ENCODE data around the gene NAA80. TPM values are rescaled to one million over a fixed set of nuclear protein-coding genes. Genes with fewer than 3 reads are reported as not detected.
A peak's percentile ranks its signal among the peaks of the same experiment; 100 is the strongest.

NAA80 gene
- total RNA-seq, 5 donors from 2014 or later (not counting 1 experiment from before 2014, with no cell fraction given): 33.8 to 45.7 (median 43.9) TPM

DNA sequence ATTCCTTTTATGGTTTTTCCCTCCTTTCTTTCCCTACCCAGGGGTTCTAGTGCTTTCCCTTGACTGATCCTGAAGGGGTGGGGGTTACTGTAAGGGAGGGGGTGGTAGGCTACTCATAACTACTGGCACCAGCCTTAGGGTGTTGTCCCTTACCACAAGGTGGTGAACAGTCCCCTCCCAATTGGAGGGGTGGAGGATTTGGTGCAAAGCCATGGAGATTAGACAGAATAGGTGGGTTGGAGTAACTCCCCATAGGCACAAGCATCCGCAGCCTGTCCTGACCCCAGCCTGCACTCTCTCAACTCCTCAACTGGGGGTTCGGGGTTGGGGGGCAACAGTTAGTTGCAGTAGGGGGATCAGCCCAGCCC is 25.9 kb upstream of the NAA80 start:
- no peaks in the 10 kb centered on the region for H3K9me3 Mint-ChIP-seq
- no peaks in the 10 kb centered on the region for H3K27me3 ChIP-seq (replicated peaks in 1 of 2; ENCODE audit: control insufficient read depth in 2 of 2, extremely low read depth in 1 of 2, insufficient read depth in 2 of 2, low read length in 1 of 2)
- H3K4me1 Mint-ChIP-seq: peaks cover 21 to 42% (median 29%) of the 10 kb centered on the region in 3 donors
- ChIA-PET CTCF (interaction anchor here in 1 of 2 donors (0.9 to 1.5 kb wide), 3 partner anchors 12 to 90 kb away, joined by 3 to 5 read pairs (median 3); no protein-coding TSS in a partner anchor), POLR2A (no interaction called here)
- H3K36me3 ChIP-seq (ENCODE audit: control insufficient read depth in 2 of 2, extremely low read depth in 1 of 2, insufficient read depth in 1 of 2, low read length in 1 of 2): peaks cover 2 to 15% of the 10 kb centered on the region in 2 donors
- WGBS (ENCODE audit: insufficient coverage): no CpG with 5 or more reads among the region's 2 CpGs
- H3K4me3 Mint-ChIP-seq: peak overlapping the region in 1 of 3 donors; percentile 47
- ATAC-seq (replicated peaks in 1 of 4) (no peak), DNase-seq (no peak)
- peak overlapping the region in 1 of 2 donors; percentile 34 for H3K27ac Mint-ChIP-seq
- H3K4me1 ChIP-seq (ENCODE audit: control insufficient read depth in 1 of 2, extremely low read depth in 1 of 2, insufficient read depth in 2 of 2, low read length in 2 of 2): peaks cover 12 to 54% of the 10 kb centered on the region in 2 experiments
- no peaks in the 10 kb centered on the region for H3K9me3 ChIP-seq
- H3K27ac ChIP-seq (ENCODE audit: low read length): no peak overlapping the region
- H3K4me3 ChIP-seq (ENCODE audit: control insufficient read depth in 1 of 2, extremely low read depth in 1 of 2, low read length in 1 of 2): no peak overlapping the region
- H3K36me3 Mint-ChIP-seq: peaks cover 4% of the 10 kb centered on the region
- no peaks in the 10 kb centered on the region for H3K27me3 Mint-ChIP-seq

GRCh38 chr3:50324351-50325112 is 25.3 kb upstream of the NAA80 start:
- H3K36me3 ChIP-seq (ENCODE audit: control insufficient read depth in 2 of 2, extremely low read depth in 1 of 2, insufficient read depth in 1 of 2, low read length in 1 of 2): peaks cover 2 to 9% of the 10 kb centered on the region in 2 donors
- H3K27me3 ChIP-seq (replicated peaks in 1 of 2; ENCODE audit: control insufficient read depth in 2 of 2, extremely low read depth in 1 of 2, insufficient read depth in 2 of 2, low read length in 1 of 2): no peaks in the 10 kb centered on the region
- ChIA-PET CTCF (interaction anchor here (0.6 to 1.5 kb wide), 8 partner anchors 12 to 363 kb away, joined by 3 to 8 read pairs (median 3); partner anchors contain the start of genes HYAL3 (in 1 of the 2) and NAA80 (in 1 of the 2)), POLR2A (interaction anchor here in 1 of 2 donors (1.2 kb wide), 1 partner anchor 13 kb away, joined by 3 read pairs; no protein-coding TSS in a partner anchor)
- H3K4me3 Mint-ChIP-seq: peak overlapping the region in 1 of 3 donors; percentile 1
- H3K27ac Mint-ChIP-seq: peak overlapping the region; percentile 23 to 82
- no peaks in the 10 kb centered on the region for H3K27me3 Mint-ChIP-seq
- H3K4me1 ChIP-seq (ENCODE audit: control insufficient read depth in 1 of 2, extremely low read depth in 1 of 2, insufficient read depth in 2 of 2, low read length in 2 of 2): peaks cover 12 to 59% of the 10 kb centered on the region in 2 experiments
- no peak overlapping the region for H3K27ac ChIP-seq (ENCODE audit: low read length)
- ATAC-seq (replicated peaks in 1 of 4) (peak in 2 of 4 experiments; percentile 13 to 19), DNase-seq (peak in 27 of 35 experiments; percentile 20 to 71 (median 50))
- no peaks in the 10 kb centered on the region for H3K9me3 ChIP-seq
- peaks cover 26 to 48% (median 34%) of the 10 kb centered on the region in 3 donors for H3K4me1 Mint-ChIP-seq
- no peak overlapping the region for H3K4me3 ChIP-seq (ENCODE audit: control insufficient read depth in 1 of 2, extremely low read depth in 1 of 2, low read length in 1 of 2)
- WGBS (ENCODE audit: insufficient coverage): 96% methylated on average over 3 of the region's 4 CpGs
- H3K9me3 Mint-ChIP-seq: no peaks in the 10 kb centered on the region
- H3K36me3 Mint-ChIP-seq: no peaks in the 10 kb centered on the region

DNA sequence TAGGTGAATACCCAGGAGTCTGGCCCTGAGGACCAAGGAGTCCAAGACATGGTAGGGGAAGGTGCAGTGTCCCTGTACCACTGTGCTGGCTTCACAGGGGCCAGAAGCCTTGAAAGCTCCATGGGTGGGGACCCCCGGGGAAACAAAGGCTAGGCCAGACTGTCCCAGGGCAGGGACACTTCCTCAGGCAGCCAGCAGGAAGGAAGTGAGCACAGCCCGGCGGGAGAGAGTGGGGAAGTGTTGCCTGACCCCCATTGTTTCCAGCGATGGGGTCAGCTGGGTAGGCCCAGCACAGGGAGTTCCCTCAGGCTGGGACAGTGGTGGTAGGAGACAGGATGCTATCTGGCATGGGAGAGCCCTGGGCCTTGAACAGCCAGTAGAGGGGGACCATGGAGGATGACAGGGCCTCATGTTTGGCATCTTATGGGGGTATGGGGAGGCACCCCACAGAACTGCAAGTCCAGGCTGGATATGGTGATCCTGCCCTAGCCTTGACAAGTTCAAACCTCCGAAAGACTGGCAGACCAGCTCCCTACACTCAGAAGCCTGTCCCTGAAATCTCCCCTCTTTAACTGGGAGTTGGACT is 24.5 kb upstream of the NAA80 start:
- Histone ChIP-seq H3K4me3 (ENCODE audit: control insufficient read depth in 1 of 2, extremely low read depth in 1 of 2, low read length in 1 of 2) (no peak overlapping the region), H3K9me3 (no peaks in the 10 kb centered on the region), H3K4me1 (ENCODE audit: control insufficient read depth in 1 of 2, extremely low read depth in 1 of 2, insufficient read depth in 2 of 2, low read length in 2 of 2) (peaks cover 12 to 66% of the 10 kb centered on the region in 2 experiments), H3K27me3 (replicated peaks in 1 of 2; ENCODE audit: control insufficient read depth in 2 of 2, extremely low read depth in 1 of 2, insufficient read depth in 2 of 2, low read length in 1 of 2) (no peaks in the 10 kb centered on the region), H3K36me3 (ENCODE audit: control insufficient read depth in 2 of 2, extremely low read depth in 1 of 2, insufficient read depth in 1 of 2, low read length in 1 of 2) (peaks cover 0 to 6% of the 10 kb centered on the region in 2 donors), H3K27ac (ENCODE audit: low read length) (no peak overlapping the region)
- Mint-ChIP-seq H3K4me1 (peaks cover 30 to 56% (median 39%) of the 10 kb centered on the region in 3 donors), H3K36me3 (no peaks in the 10 kb centered on the region), H3K27ac (peak overlapping the region; percentile 23 to 48), H3K9me3 (no peaks in the 10 kb centered on the region), H3K4me3 (peak overlapping the region in 1 of 3 donors; percentile 86), H3K27me3 (no peaks in the 10 kb centered on the region)
- ATAC-seq (replicated peaks in 1 of 4) (no peak), DNase-seq (no peak)
- ChIA-PET POLR2A (interaction anchor here in 1 of 2 donors (0.6 to 1.2 kb wide), 2 partner anchors 13 to 39 kb away, joined by 3 read pairs; no protein-coding TSS in a partner anchor), CTCF (interaction anchor here (0.6 to 1.5 kb wide), 7 partner anchors 13 to 362 kb away, joined by 3 to 8 read pairs (median 3); partner anchors contain the start of genes HYAL3 (in 1 of the 2) and NAA80 (in 1 of the 2))
- 55% methylated on average over 4 of the region's 5 CpGs for WGBS (ENCODE audit: insufficient coverage)

DNA sequence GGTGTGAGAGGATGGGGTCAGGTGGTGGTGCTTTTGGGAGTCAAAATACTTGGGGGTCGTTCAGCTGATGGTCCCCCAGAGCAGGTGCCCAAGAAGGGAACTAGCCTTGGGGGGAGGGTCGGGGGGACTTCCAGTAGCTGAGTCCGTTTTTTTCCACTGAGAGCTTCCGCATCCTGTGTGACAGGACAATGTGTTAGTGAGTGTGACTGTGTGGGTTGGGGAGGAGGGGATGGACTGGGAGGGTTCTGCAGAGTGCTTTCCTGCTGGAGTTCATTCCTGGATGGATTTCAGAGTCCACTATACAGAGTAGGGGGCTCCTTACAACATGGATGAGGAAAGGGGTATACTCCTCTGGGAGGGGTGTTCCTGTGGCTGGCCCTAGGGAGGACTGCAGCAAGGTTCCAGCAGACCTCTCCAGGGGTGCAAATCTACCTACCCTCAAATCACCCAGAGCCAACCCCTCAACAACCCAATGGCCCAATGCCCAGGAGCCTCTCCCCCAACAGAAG is 23.9 kb upstream of the NAA80 start:
- no peak overlapping the region for H3K27ac ChIP-seq (ENCODE audit: low read length)
- Mint-ChIP-seq H3K4me1 (peaks cover 25 to 56% (median 37%) of the 10 kb centered on the region in 3 donors), H3K27ac (peak overlapping the region; percentile 36 to 48), H3K36me3 (no peaks in the 10 kb centered on the region), H3K4me3 (peak overlapping the region in 2 of 3 donors; percentile 4 to 86), H3K27me3 (no peaks in the 10 kb centered on the region), H3K9me3 (no peaks in the 10 kb centered on the region)
- POLR2A ChIA-PET: interaction anchor here in 1 of 2 donors (0.6 kb wide), 1 partner anchor 39 kb away, joined by 3 read pairs; no protein-coding TSS in a partner anchor
- DNase-seq (no peak), ATAC-seq (replicated peaks in 1 of 4) (no peak)
- peaks cover 0 to 6% of the 10 kb centered on the region in 2 donors for H3K36me3 ChIP-seq (ENCODE audit: control insufficient read depth in 2 of 2, extremely low read depth in 1 of 2, insufficient read depth in 1 of 2, low read length in 1 of 2)
- no peaks in the 10 kb centered on the region for H3K9me3 ChIP-seq
- WGBS (ENCODE audit: insufficient coverage): 55% methylated on average over 4 of the region's 4 CpGs
- H3K27me3 ChIP-seq (replicated peaks in 1 of 2; ENCODE audit: control insufficient read depth in 2 of 2, extremely low read depth in 1 of 2, insufficient read depth in 2 of 2, low read length in 1 of 2): no peaks in the 10 kb centered on the region
- CTCF ChIA-PET: interaction anchor here (0.6 to 0.7 kb wide), 3 partner anchors 31 to 223 kb away, joined by 3 read pairs; no protein-coding TSS in a partner anchor
- peaks cover 12 to 66% of the 10 kb centered on the region in 2 experiments for H3K4me1 ChIP-seq (ENCODE audit: control insufficient read depth in 1 of 2, extremely low read depth in 1 of 2, insufficient read depth in 2 of 2, low read length in 2 of 2)
- no peak overlapping the region for H3K4me3 ChIP-seq (ENCODE audit: control insufficient read depth in 1 of 2, extremely low read depth in 1 of 2, low read length in 1 of 2)

- H3K27me3 ChIP-seq (replicated peaks in 1 of 2; ENCODE audit: control insufficient read depth in 2 of 2, extremely low read depth in 1 of 2, insufficient read depth in 2 of 2, low read length in 1 of 2): no peaks in the 10 kb centered on the region
- Mint-ChIP-seq H3K36me3 (no peaks in the 10 kb centered on the region), H3K27ac (peak within 1 kb of the TSS; percentile 91 to 96), H3K9me3 (no peaks in the 10 kb centered on the region), H3K27me3 (no peaks in the 10 kb centered on the region), H3K4me1 (peaks cover 23 to 57% (median 35%) of the 10 kb centered on the region in 3 donors), H3K4me3 (peak within 1 kb of the TSS; percentile 80 to 86 (median 80))
- peak within 1 kb of the TSS; percentile 80 to 84 for H3K4me3 ChIP-seq (ENCODE audit: control insufficient read depth in 1 of 2, extremely low read depth in 1 of 2, low read length in 1 of 2)
- H3K4me1 ChIP-seq (ENCODE audit: control insufficient read depth in 1 of 2, extremely low read depth in 1 of 2, insufficient read depth in 2 of 2, low read length in 2 of 2): peaks cover 11 to 67% of the 10 kb centered on the region in 2 experiments
- CTCF ChIA-PET: interaction anchor here (0.6 to 0.7 kb wide), 3 partner anchors 96 to 223 kb away, joined by 3 read pairs; no protein-coding TSS in a partner anchor
- 87% methylated on average over 19 of the region's 31 CpGs for WGBS (ENCODE audit: insufficient coverage)
- ATAC-seq (replicated peaks in 1 of 4): no peak
- no peaks in the 10 kb centered on the region for H3K9me3 ChIP-seq
- H3K27ac ChIP-seq (ENCODE audit: low read length): peak within 1 kb of the TSS; percentile 90
- DNase-seq: no peak
- H3K36me3 ChIP-seq (ENCODE audit: control insufficient read depth in 2 of 2, extremely low read depth in 1 of 2, insufficient read depth in 1 of 2, low read length in 1 of 2): peaks cover 0 to 6% of the 10 kb centered on the region in 2 donors
- POLR2A ChIA-PET: no interaction called here
Observed at GRCh38 chr3:50322386-50323091, 23.3 kb upstream of the NAA80 start, which contains the start of gene HYAL2. TSS of gene HYAL2 (minus strand) at chr3:50322745. CDS start at chr3:50320489, 2,256 bp downstream.
